SHP77 treated with DMSO at 0.1 percent for 48 hours (cell line): ENCODE results near the gene CCNA2.

ENCODE experiments used
- DNase-seq: peaks from one replicate; lab custom pipeline; 2025; lab: John Stamatoyannopoulos, UW

Gene CCNA2

GRCh38 chr4:121823505-121824170 is at the start of gene CCNA2:
TSS of gene CCNA2 (minus strand) at chr4:121823883. CDS start at chr4:121823628, 255 bp downstream.
- DNase-seq = peak; percentile 85

- DNase-seq = peak; percentile 96
Observed at GRCh38 chr4:121869841-121870822, 46.4 kb upstream of the CCNA2 start, which contains the start of gene BBS7. TSS of gene BBS7 (minus strand) at chr4:121870474. CDS start at chr4:121870313, 161 bp downstream.

GRCh38 chr4:121863799-121864198 is 40.1 kb upstream of the CCNA2 start:
- DNase-seq = no peak

- no peak for DNase-seq
Observed at GRCh38 chr4:121861426-121861825, 37.7 kb upstream of the CCNA2 start.

GRCh38 chr4:121860121-121860520 is 36.4 kb upstream of the CCNA2 start:
- no peak for DNase-seq

GRCh38 chr4:121851354-121851753 is 27.7 kb upstream of the CCNA2 start:
- DNase-seq = no peak

GRCh38 chr4:121846662-121847061 is 23.0 kb upstream of the CCNA2 start:
- no peak for DNase-seq

GRCh38 chr4:121842862-121843261 is 19.2 kb upstream of the CCNA2 start:
- DNase-seq = no peak

GRCh38 chr4:121838136-121838535 is 14.5 kb upstream of the CCNA2 start:
- DNase-seq = no peak

- no peak for DNase-seq
Observed at GRCh38 chr4:121829511-121829910, 5.8 kb upstream of the CCNA2 start.

- DNase-seq = no peak
Observed at GRCh38 chr4:121827853-121828252, 4.2 kb upstream of the CCNA2 start.

- DNase-seq = no peak
Observed at GRCh38 chr4:121824950-121825349, 1.3 kb upstream of the CCNA2 start.

- DNase-seq = no peak
Observed at GRCh38 chr4:121824171-121824527, 466 bp upstream of the CCNA2 start.

- DNase-seq = no peak
Observed at GRCh38 chr4:121822796-121823504, 733 bp downstream of the CCNA2 start.

- DNase-seq = no peak
Observed at GRCh38 chr4:121822047-121822446, 1.6 kb downstream of the CCNA2 start.

GRCh38 chr4:121819216-121819965 is 4.3 kb downstream of the CCNA2 start:
- DNase-seq = no peak

GRCh38 chr4:121818215-121818614 is 5.5 kb downstream of the CCNA2 start:
- DNase-seq = no peak

GRCh38 chr4:121817701-121818100 is 6.0 kb downstream of the CCNA2 start:
- DNase-seq = no peak

- DNase-seq = no peak
Observed at GRCh38 chr4:121817006-121817405, 6.7 kb downstream of the CCNA2 start.

GRCh38 chr4:121814756-121815155 is 8.9 kb downstream of the CCNA2 start:
- no peak for DNase-seq

- no peak for DNase-seq
Observed at GRCh38 chr4:121811122-121811521, 12.6 kb downstream of the CCNA2 start.

GRCh38 chr4:121806411-121806810 is 17.3 kb downstream of the CCNA2 start:
- DNase-seq = no peak
